Measurements from ENCODE around the gene ST8SIA4.

The ST8SIA4 gene

GRCh38 chr5:100779669-100780375 is 123.3 kb downstream of the ST8SIA4 start:
- no peak for DNase-seq

DNA sequence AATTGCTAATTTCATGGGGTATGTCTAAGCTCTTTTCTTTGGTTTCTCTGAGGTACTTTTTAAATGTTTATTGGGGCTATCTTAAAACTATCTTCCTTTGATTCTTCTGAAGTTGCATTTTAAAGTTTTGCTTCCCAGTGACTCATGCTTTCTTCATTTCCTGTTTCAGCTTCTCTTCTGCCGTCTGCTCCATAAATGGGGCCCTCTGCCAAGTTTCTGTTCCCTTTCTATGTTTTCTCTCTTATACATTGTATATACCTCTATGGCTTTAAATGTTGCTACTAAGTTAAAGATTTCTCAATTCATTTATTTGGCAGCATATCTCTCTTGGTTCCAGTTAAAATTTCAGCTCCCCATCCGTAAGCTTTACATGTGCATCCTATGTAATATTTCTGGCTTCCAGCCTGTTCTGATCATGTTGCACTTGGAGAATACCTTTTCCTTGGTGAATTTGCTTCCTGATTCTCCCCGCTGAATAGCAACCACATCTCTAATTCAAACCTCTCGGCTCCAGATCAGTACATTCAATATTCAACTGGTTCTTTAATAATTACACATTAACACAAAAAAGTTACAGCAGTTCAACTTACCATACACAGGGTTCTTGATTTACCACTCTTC is 125.3 kb downstream of the ST8SIA4 start:
- peak; percentile 33 for DNase-seq

GRCh38 chr5:100775533-100775855 is 127.6 kb downstream of the ST8SIA4 start:
- no peak for DNase-seq

- no peak for DNase-seq
Observed at GRCh38 chr5:100772548-100772947, 130.5 kb downstream of the ST8SIA4 start.

- DNase-seq: no peak
Observed at GRCh38 chr5:100772006-100772405, 131.1 kb downstream of the ST8SIA4 start.

DNA sequence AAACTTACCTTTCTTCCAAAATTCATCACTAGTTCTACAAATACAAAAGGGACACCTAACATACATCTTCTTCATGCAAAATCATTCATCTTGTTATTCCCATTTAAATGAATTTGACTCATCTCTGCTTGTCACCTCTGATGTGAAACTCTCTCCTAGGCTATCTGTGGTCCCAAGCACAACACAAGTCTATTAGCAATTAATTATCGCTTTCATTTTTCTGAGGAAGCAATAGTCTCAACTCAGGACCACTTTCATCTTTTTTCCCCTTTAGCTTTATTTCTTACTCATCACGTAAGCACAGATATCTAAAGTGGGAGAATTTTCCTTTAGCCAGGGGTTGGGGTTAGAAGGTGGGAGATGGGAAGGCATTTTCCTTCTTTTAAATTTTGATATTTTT is 131.9 kb downstream of the ST8SIA4 start:
- DNase-seq: no peak

DNA sequence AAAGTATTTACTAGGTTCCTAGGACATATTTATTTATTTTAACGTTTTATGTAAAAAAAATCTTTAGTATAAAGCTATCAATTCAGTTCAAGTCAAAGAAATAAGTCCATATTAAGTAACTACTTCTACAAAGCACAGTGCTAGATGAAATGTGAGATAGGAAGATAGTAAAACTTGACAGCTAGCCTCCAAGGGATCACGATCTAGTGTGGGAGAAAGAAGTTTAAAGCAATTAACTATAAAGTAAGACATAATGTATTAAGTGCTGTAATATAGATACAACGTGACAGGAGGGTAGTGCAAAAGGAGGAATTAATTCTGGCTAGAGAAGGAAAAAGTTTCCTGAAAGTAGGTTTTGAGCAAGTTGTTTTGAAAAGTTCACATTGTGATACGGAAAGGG is 134.9 kb downstream of the ST8SIA4 start:
- DNase-seq: no peak

DNA sequence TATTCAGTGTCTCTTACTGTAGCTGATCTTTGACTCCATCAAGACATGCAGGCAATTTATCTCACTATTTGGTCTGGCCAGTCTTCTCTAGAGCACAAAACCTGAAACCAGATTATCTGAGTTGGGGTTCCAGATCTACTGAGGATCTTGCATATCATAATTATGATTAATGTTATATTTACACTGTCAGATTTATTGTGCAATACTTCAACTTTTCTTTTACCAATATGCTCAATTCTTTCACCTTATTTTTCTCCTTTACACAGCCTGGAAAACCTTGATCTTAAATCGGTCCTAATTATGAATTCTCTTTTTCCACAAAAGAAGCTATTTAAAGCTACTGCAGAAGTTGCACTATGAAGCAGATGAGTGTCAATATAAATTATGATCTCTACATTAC is 140.1 kb downstream of the ST8SIA4 start:
- no peak for DNase-seq

- DNase-seq: no peak
Observed at GRCh38 chr5:100762108-100762507, 141.0 kb downstream of the ST8SIA4 start.

- no peak for DNase-seq
Observed at GRCh38 chr5:100761192-100761591, 141.9 kb downstream of the ST8SIA4 start.

DNA sequence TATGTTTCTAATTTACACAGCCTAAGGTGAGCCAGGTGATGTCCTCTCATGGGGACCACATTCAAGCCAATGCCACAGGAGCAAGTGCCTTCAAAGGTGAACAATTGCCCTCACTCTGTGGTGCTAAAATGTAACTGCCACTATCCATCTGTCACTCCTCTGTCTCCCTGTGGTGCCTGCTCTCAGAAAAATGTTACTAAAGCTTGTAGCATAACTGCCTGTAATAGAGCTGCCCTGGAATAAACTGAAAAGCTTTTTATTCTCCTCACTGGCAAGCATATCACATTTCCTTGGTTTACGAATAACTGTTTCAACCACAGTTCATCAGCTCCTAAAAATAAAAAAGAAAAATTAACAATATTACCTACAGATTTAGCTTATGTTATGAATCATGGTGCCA is 142.4 kb downstream of the ST8SIA4 start:
- DNase-seq: no peak

GRCh38 chr5:100758780-100759179 is 144.3 kb downstream of the ST8SIA4 start:
- DNase-seq: no peak

DNA sequence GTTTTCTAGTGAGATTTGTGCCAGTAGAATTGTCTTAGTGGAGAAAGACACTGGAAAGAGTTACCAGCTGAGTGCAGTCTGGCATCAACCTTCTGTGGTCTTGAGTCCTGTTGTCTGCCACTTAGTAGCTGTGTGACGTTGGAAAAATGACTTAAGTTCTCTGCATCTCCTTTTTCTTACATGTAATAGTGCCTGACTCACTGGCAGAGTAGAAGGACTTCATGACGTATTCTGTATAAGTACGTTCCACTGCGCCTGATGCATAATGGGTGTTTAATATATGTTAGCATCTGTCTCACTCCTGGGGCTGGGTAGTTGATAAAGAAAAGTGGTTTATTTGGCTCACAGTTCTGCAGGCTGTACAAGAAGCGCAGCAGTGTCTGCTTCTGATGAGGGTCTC is 144.8 kb downstream of the ST8SIA4 start:
- no peak for DNase-seq

DNA sequence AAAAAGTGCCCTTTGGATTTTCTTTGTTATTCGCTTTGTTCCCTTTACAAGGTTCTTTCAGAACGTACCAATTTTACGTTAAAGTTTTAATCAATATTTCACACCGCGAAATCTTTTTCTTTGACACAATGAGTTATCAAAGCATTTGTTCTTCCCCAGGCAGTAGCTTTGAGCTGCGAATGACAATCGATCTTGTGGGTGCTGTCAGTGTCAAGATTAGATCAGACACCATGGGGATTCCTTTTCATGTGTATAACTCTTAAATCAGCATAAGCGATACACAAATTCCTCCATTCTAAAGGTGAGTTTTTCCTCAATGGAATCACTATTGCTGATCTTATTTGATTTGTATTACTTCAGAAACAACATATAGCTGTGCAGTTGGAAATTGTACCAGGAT is 145.5 kb downstream of the ST8SIA4 start:
- no peak for DNase-seq

Data from femur (tissue), 1 donor.